Trophoblast cell (in vitro differentiated cells and primary cell): ENCODE results near the gene PLCH1.

Source experiments
- DNase-seq, 2 donors: peaks; one replicate each; pipeline ENCODE4 v3.0.0-alpha.2; 2016
- H2AFZ ChIP-seq: 2 replicates; pipeline ENCODE4 v1.6.1; 2013; ENCODE audit warnings: low read length, moderate library complexity, mild to moderate bottlenecking; ENCODE audit not compliant: insufficient read depth, poor library complexity
- H2AK5ac ChIP-seq: 2 replicates; pipeline ENCODE4 v1.6.1; 2013; ENCODE audit warnings: mild to moderate bottlenecking, low read length
- H2BK120ac ChIP-seq: 2 replicates; pipeline ENCODE4 v1.6.1; 2013; ENCODE audit warnings: low read length, mild to moderate bottlenecking, moderate library complexity; ENCODE audit not compliant: insufficient read depth, poor library complexity
- H2BK12ac ChIP-seq: 2 replicates; pipeline ENCODE4 v1.6.1; 2013; ENCODE audit warnings: mild to moderate bottlenecking, low read length, moderate library complexity
- H2BK5ac ChIP-seq: 2 replicates; pipeline ENCODE4 v1.6.1; 2013; ENCODE audit warnings: low read length, low read depth, moderate library complexity, mild to moderate bottlenecking; ENCODE audit not compliant: poor library complexity
- H3K14ac ChIP-seq: 2 replicates; pipeline ENCODE4 v1.6.1; 2013; ENCODE audit warnings: mild to moderate bottlenecking, low read length
- H3K18ac ChIP-seq: 2 replicates; pipeline ENCODE4 v1.6.1; 2013; ENCODE audit warnings: mild to moderate bottlenecking, low read length
- H3K23ac ChIP-seq: 2 replicates; pipeline ENCODE4 v1.6.1; 2013; ENCODE audit warnings: low read length
- H3K27ac ChIP-seq: 2 replicates; pipeline ENCODE4 v1.5.1; 2013; ENCODE audit warnings: low read depth, mild to moderate bottlenecking, inconsistent platforms, low read length, moderate library complexity
- H3K27me3 ChIP-seq: 2 replicates; pipeline ENCODE4 v1.6.1; 2013; ENCODE audit warnings: inconsistent platforms, mild to moderate bottlenecking, low read length, moderate library complexity; ENCODE audit not compliant: insufficient read depth
- H3K36me3 ChIP-seq, 2 experiments: 1 replicate in 1 of 2; 2 replicates in 1 of 2; pipeline ENCODE4 v1.6.1; 2013; ENCODE audit warnings: low read length in 2 of 2, mild to moderate bottlenecking in 2 of 2, moderate library complexity in 1 of 2; ENCODE audit not compliant: insufficient read depth in 2 of 2, control insufficient read depth in 1 of 2
- H3K4ac ChIP-seq: 2 replicates; pipeline ENCODE4 v1.6.1; 2013; ENCODE audit warnings: low read depth, mild to moderate bottlenecking, low read length, moderate library complexity
- H3K4me1 ChIP-seq, 2 experiments: 1 replicate in 1 of 2; 2 replicates in 1 of 2; pipeline ENCODE4 v1.6.1; 2013; ENCODE audit warnings: low read length in 2 of 2, mild to moderate bottlenecking in 2 of 2, moderate library complexity in 1 of 2; ENCODE audit not compliant: insufficient read depth in 2 of 2, control insufficient read depth in 1 of 2
- H3K4me2 ChIP-seq: 2 replicates; pipeline ENCODE4 v1.6.1; 2013; ENCODE audit warnings: inconsistent platforms, mild to moderate bottlenecking, low read length, moderate library complexity
- H3K4me3 ChIP-seq: 2 replicates; pipeline ENCODE4 v1.5.1; 2013; ENCODE audit warnings: mild to moderate bottlenecking, low read depth, low read length, inconsistent platforms
- H3K79me1 ChIP-seq: one replicate; pipeline ENCODE4 v1.6.1; 2013; ENCODE audit warnings: low read length
- H3K79me2 ChIP-seq: 2 replicates; pipeline ENCODE4 v1.6.1; 2013; ENCODE audit warnings: low read length, mild to moderate bottlenecking; ENCODE audit not compliant: control insufficient read depth, insufficient read depth, poor library complexity
- H3K9ac ChIP-seq: 2 replicates; pipeline ENCODE4 v1.6.1; 2013; ENCODE audit warnings: mild to moderate bottlenecking, low read length
- H3K9me3 ChIP-seq: 2 replicates; pipeline ENCODE4 v1.6.1; 2013; ENCODE audit warnings: low read depth, mild to moderate bottlenecking, control low read depth, inconsistent platforms, low read length; ENCODE audit not compliant: insufficient read depth
- H4K12ac ChIP-seq: 2 replicates; pipeline ENCODE4 v1.6.1; 2013; ENCODE audit warnings: low read depth, mild to moderate bottlenecking, low read length, moderate library complexity
- H4K8ac ChIP-seq: 2 replicates; pipeline ENCODE4 v1.6.1; 2013; ENCODE audit warnings: low read depth, mild to moderate bottlenecking, low read length, moderate library complexity
- H4K91ac ChIP-seq: one replicate; pipeline ENCODE4 v1.6.1; 2013; ENCODE audit warnings: low read depth, mild to moderate bottlenecking, low read length, moderate library complexity
- WGBS: extraction: QIAGEN DNeasy Blood & Tissue Kit; methylation state at CpG from one replicate; pipeline ENCODE4 v1.1.7; 2013; ENCODE audit warnings: missing lambda C conversion rate; ENCODE audit not compliant: insufficient read length, insufficient coverage; ENCODE audit errors: extremely low coverage; 5-methylcytosine and 5-hydroxymethylcytosine counted together

PLCH1 gene

DNA sequence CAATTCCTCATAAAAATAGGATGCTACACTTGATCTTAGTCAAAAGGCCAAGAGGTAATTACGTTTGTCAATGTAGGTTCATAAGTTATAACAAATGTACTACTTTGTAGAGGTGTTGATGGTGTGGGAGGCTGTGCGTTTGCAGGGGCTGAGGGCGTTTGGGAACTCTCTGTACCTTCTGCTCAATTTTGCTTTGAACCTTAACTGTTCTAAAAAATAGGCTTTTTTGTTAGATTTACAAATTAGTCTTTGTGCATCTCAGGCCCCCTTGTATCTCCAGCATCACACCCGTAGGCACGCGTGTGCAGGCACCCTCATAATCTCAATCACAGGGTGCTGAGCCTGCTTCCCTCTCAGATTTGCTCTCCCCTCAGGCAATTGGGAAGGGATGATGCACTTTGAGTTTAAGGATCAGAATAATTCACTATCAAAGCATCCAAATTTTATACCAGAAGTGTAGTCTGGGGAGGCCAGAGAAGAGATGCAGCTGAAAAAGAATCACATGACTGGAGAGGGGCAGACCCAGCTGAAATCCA, 415.3 kb downstream of the PLCH1 start:
- no CpG with 5 or more reads among the region's 6 CpGs for WGBS

DNA sequence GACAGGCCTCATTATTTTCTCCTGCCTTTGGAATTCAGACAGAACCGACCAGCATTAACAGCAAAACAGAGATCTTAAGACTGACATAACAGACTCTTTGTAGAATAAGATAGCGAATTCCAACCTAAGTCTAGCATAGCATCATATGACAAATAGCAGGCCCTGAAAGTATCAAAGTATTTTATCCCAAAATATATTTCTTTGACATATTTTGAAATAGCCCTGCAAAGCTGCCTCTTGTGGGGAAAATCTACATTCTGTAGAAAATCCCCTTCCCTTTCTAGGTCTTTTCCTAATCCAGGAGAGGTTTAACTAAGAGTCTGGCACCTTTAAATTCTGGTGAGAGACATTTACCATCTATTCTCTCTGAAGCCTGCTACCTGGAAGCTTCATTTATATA, 417.0 kb downstream of the PLCH1 start:
- Histone ChIP-seq H3K4ac (no peak overlapping the region), H3K9ac (no peak overlapping the region), H3K4me3 (no peak overlapping the region), H3K23ac (no peak overlapping the region), H3K79me1 (no peaks in the 10 kb centered on the region), H2AK5ac (no peak overlapping the region), H2BK12ac (no peak overlapping the region), H4K8ac (no peak overlapping the region), H3K14ac (no peak overlapping the region), H4K91ac (no peak overlapping the region), H2AFZ (no peak overlapping the region), H3K18ac (no peak overlapping the region), H3K27ac (no peak overlapping the region), H3K9me3 (no peaks in the 10 kb centered on the region), H3K4me2 (no peak overlapping the region), H3K79me2 (no peaks in the 10 kb centered on the region), H4K12ac (no peak overlapping the region), H3K4me1 (peaks cover 0 to 2% of the 10 kb centered on the region in 2 experiments), H3K36me3 (no peaks in the 10 kb centered on the region), H3K27me3 (no peaks in the 10 kb centered on the region), H2BK120ac (no peak overlapping the region), H2BK5ac (no peak overlapping the region)
- WGBS, result no CpG with 5 or more reads among the region's 2 CpGs
- DNase-seq, result peak in 1 of 2 donors; percentile 10

More for the DNA sequence above, 415.3 kb downstream of the PLCH1 start:
- no peak overlapping the region for H4K12ac ChIP-seq
- no peak overlapping the region for H2AFZ ChIP-seq
- no peak overlapping the region for H3K27ac ChIP-seq
- no peaks in the 10 kb centered on the region for H3K36me3 ChIP-seq
- H3K9me3 ChIP-seq, result no peaks in the 10 kb centered on the region
- H3K4me3 ChIP-seq, result no peak overlapping the region
- H2BK5ac ChIP-seq, result no peak overlapping the region
- peak; percentile 7 to 46 for DNase-seq
- H3K79me2 ChIP-seq, result no peaks in the 10 kb centered on the region
- no peak overlapping the region for H3K18ac ChIP-seq
- H2BK120ac ChIP-seq, result no peak overlapping the region
- H4K8ac ChIP-seq, result no peak overlapping the region
- H3K9ac ChIP-seq, result no peak overlapping the region
- no peaks in the 10 kb centered on the region for H3K79me1 ChIP-seq
- H3K23ac ChIP-seq, result no peak overlapping the region
- no peak overlapping the region for H4K91ac ChIP-seq
- H2AK5ac ChIP-seq, result no peak overlapping the region
- H3K4me2 ChIP-seq, result no peak overlapping the region
- no peak overlapping the region for H3K14ac ChIP-seq
- H3K4me1 ChIP-seq, result peaks cover 0 to 2% of the 10 kb centered on the region in 2 experiments
- no peak overlapping the region for H2BK12ac ChIP-seq
- no peaks in the 10 kb centered on the region for H3K27me3 ChIP-seq
- no peak overlapping the region for H3K4ac ChIP-seq

DNA sequence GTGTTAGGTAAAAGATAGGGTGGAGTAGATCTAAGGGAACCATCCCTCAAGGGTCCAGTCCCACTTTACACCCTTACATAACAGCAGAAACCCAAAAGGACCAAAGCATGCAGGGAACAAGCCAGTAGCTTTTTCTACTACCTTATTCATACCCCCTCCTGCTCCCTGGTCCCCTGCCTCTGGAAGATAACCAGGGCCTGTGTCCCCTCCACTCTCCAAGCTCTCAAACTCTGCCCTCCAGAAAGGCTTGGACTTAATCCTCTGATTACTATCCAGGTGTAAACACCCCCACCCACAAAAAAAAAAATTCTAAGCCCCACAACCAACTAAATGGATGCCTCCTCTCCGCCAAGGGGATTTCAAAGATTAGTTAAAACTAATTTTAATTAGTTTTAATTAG, 417.4 kb downstream of the PLCH1 start:
- Histone ChIP-seq H3K4me2 (no peak overlapping the region), H3K27ac (no peak overlapping the region), H2AK5ac (no peak overlapping the region), H3K79me1 (no peaks in the 10 kb centered on the region), H3K4me1 (peaks cover 0 to 2% of the 10 kb centered on the region in 2 experiments), H2BK12ac (peak overlapping the region; percentile 71), H4K8ac (no peak overlapping the region), H3K27me3 (no peaks in the 10 kb centered on the region), H3K36me3 (no peaks in the 10 kb centered on the region), H3K9ac (no peak overlapping the region), H2BK120ac (no peak overlapping the region), H3K14ac (peak overlapping the region; percentile 39), H2BK5ac (no peak overlapping the region), H2AFZ (no peak overlapping the region), H4K12ac (no peak overlapping the region), H3K4ac (no peak overlapping the region), H3K79me2 (no peaks in the 10 kb centered on the region), H4K91ac (no peak overlapping the region), H3K18ac (no peak overlapping the region), H3K23ac (no peak overlapping the region), H3K9me3 (no peaks in the 10 kb centered on the region), H3K4me3 (no peak overlapping the region)
- DNase-seq, result no peak
- no CpG with 5 or more reads among the region's 1 CpG for WGBS

DNA sequence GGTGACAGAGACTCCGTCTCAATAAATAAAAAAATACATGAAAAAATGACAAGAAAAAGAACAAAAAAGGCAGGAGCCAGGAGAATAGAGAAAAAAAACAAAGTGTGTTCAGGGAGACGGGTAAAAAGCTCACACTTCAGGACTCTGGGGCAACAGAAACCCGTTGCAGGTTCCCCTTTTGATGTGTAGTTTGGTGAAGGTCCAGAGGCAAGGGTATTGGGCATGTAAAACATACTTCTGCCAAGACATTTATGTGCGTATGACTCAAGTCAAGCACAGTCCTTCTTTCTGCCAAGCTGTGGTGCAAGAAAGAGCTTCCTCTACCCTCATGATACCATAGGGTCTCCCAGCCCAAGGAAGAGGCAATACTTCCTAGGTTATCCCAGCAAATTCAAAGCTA, 418.0 kb downstream of the PLCH1 start:
- no peaks in the 10 kb centered on the region for H3K36me3 ChIP-seq
- peaks cover 0 to 2% of the 10 kb centered on the region in 2 experiments for H3K4me1 ChIP-seq

More for the DNA sequence above, 418.0 kb downstream of the PLCH1 start:
- H3K79me2 ChIP-seq, result no peaks in the 10 kb centered on the region
- H3K23ac ChIP-seq, result no peak overlapping the region
- H2BK12ac ChIP-seq, result no peak overlapping the region
- H3K4me2 ChIP-seq, result no peak overlapping the region
- no peak overlapping the region for H3K4me3 ChIP-seq
- H2BK5ac ChIP-seq, result no peak overlapping the region
- no peak for DNase-seq
- H3K9ac ChIP-seq, result no peak overlapping the region
- WGBS, result no CpG with 5 or more reads among the region's 4 CpGs
- H2AK5ac ChIP-seq, result no peak overlapping the region
- H4K8ac ChIP-seq, result no peak overlapping the region
- no peaks in the 10 kb centered on the region for H3K27me3 ChIP-seq
- H3K9me3 ChIP-seq, result no peaks in the 10 kb centered on the region
- H2AFZ ChIP-seq, result no peak overlapping the region
- no peak overlapping the region for H3K4ac ChIP-seq
- no peak overlapping the region for H4K91ac ChIP-seq
- H4K12ac ChIP-seq, result no peak overlapping the region
- H3K18ac ChIP-seq, result no peak overlapping the region
- no peak overlapping the region for H2BK120ac ChIP-seq
- no peaks in the 10 kb centered on the region for H3K79me1 ChIP-seq
- no peak overlapping the region for H3K27ac ChIP-seq
- no peak overlapping the region for H3K14ac ChIP-seq
